LNCAP (cell line): ENCODE data around the gene KIAA1614.

Experiments
- TF ChIP-seq, protein P1 (sequence below): fragments of 450-650 bp; IDR thresholded peaks from 2 replicates; pipeline ENCODE4 v1.5.1; 2017; ENCODE audit warnings: mild to moderate bottlenecking

KIAA1614 gene

DNA sequence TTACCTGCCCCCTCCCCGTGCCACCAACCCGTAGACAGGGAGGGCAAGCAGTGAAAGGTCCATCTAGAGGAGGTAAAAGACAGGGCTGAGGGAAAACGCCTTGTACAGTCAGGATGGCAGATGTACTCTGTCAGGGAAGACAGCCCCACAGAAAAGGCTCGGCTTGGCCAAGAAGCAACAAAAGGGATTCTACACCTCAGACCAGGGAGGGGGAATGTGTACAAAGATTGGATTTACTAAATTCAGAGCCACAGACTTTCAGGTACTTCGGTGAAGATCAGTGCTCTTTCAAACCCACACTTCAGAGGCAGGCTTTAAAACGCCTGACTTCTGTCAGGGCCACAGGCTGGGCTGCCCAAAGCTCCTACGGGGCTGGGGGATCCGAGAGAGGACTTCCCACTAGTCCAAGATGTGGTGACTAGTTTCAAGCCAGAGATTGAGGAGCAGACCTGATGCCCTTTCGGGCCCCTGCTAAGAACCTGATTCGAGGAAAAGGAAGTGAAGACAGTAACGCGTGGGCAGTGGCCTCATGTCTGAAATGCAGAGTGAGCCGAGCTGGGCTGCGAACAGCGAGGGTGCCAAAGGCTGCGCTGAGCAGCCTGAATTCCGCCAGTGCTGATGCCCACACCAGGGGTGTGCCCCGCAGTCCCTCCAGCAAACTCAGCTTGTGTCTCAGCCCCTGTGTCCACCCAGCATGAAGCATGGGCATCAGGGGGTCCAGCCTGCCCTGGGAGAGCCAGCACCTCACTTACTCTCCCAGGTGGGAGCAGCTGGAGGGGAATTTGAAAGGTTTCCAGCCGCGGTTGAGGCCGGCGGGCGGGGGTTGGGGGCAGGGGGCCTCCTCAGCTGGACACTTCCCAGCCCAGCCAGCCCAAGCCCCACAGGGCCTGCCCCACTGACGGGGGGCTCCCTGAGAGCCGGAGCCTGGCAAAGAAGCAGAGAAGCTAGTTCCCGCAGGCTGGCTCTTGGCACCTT lies 36.2 kb downstream of the KIAA1614 start:
- TF ChIP-seq, protein P1, sequence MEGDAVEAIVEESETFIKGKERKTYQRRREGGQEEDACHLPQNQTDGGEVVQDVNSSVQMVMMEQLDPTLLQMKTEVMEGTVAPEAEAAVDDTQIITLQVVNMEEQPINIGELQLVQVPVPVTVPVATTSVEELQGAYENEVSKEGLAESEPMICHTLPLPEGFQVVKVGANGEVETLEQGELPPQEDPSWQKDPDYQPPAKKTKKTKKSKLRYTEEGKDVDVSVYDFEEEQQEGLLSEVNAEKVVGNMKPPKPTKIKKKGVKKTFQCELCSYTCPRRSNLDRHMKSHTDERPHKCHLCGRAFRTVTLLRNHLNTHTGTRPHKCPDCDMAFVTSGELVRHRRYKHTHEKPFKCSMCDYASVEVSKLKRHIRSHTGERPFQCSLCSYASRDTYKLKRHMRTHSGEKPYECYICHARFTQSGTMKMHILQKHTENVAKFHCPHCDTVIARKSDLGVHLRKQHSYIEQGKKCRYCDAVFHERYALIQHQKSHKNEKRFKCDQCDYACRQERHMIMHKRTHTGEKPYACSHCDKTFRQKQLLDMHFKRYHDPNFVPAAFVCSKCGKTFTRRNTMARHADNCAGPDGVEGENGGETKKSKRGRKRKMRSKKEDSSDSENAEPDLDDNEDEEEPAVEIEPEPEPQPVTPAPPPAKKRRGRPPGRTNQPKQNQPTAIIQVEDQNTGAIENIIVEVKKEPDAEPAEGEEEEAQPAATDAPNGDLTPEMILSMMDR: no peak

DNA sequence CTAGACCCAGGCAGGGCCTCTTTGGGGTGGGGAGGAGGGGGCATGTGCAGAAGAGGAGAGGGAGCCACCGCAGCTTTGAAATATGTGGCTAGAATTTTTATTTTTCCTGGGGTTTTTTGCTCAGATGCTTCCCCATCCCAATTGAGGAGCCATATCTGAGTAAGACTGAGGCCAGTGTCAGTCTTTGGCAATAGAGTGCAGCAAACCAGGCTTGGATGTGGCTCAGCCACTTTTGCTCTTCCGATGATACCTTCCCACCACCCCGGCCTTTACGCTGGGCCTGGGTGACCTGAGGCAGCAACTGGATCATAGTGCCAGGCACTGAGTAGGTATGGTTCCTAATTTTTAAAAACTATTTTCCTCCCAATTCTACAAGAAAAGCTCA lies 36.9 kb downstream of the KIAA1614 start:
- TF ChIP-seq, protein P1: no peak

DNA sequence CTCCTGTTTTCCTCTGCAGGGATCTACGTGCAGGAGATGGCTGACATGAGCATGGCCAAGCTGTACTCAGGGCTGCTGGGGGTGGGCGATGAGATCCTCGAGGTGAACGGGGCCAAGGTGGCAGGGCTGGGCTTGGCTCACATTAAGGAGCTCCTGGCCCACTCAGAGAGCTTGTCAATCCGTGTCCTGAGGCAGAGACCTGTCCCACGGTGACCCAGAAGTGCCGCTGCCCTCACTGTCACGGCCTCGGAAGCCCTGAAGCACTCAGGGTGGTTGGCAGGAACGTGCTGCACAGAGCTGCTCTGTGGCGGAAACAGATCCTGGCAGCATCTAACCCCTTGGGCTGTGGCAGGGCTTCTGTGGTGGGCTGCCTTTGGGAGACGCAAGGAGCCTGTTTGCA lies 37.6 kb downstream of the KIAA1614 start:
- TF ChIP-seq, protein P1: no peak

DNA sequence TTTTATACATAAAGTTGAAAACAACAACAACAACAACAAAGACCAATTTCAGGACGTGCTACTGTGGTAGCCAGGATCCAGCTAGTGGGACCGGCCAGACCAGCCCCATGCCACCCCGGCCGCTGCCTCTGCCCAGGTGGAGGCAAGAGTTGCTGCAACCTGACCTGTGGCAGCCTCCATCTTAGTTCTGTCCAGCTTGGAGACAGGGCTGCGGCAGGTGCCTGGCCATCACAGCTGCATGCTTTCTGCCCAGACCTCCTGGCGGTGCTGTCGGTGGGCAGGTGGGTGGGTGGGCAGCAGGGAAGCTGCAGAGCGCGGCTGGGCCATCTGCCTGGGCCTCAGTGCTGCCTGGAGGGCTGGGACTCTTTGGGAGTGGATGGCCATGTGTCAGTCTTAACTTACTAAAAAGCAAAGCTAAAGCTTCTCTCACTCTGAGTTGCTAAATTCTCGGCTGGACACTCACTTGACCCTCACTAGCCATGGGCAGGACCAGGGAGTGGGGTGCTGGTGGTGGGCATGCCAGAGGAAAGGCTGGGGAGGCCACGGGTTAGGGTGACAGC lies 38.6 kb downstream of the KIAA1614 start:
- TF ChIP-seq, protein P1: no peak

DNA sequence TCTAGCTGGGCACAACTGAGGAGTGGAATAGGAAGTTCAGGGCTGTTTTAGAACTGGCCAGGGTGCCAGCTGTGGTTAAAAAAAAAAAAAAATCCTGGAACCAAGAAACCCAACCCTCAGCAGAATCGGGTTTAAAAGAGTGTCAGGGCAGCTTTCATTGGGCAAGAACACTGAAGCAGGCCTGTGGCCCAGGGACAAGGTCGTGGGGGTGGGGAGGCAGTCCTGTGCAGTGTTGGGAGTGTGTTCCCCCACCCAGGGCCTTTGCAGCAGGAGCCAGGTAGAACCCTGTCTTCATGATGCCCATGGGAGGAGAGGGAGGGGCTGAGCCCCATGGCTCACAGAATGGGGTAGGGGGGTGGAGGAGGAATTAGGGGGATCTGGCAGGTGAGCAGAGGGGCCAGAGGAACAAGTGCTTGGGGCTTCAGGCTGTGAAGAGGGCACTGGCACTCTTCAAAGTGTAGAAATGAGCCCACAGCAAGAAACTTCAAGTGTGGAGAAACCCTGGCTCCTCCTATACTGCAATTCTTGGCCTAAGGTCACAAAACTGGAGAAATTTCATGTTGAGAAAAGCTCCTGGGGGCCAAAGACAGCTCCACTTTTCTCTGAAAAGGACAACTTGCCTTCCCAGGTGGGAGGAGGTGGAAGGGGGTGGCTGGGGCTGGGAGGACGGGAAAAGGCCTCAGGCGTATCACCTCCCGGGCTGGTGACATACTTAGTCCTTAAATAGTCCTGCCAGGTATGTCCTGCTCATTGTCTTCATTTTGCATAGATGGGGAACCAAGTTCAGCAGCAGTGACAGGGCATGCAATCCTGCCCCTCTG lies 39.3 kb downstream of the KIAA1614 start:
- TF ChIP-seq, protein P1: no peak

DNA sequence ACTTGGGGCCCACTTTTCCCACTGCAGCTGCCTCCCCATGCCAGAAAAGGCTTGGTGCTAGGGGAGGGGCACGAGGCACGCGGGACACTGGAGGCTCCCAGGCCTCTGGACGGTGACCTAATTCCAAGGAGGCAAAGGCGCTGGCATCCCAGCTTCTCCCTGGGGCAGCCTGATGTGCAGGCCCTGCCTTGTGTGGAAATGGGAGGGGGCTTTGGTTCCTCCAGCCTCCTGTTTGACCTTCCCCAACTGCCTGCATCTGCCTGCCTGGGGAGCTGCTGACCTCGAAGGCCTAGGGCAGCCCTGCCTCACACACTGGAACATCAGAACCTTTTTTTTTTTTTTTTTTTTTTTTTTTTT lies 39.9 kb downstream of the KIAA1614 start:
- TF ChIP-seq, protein P1: no peak

DNA sequence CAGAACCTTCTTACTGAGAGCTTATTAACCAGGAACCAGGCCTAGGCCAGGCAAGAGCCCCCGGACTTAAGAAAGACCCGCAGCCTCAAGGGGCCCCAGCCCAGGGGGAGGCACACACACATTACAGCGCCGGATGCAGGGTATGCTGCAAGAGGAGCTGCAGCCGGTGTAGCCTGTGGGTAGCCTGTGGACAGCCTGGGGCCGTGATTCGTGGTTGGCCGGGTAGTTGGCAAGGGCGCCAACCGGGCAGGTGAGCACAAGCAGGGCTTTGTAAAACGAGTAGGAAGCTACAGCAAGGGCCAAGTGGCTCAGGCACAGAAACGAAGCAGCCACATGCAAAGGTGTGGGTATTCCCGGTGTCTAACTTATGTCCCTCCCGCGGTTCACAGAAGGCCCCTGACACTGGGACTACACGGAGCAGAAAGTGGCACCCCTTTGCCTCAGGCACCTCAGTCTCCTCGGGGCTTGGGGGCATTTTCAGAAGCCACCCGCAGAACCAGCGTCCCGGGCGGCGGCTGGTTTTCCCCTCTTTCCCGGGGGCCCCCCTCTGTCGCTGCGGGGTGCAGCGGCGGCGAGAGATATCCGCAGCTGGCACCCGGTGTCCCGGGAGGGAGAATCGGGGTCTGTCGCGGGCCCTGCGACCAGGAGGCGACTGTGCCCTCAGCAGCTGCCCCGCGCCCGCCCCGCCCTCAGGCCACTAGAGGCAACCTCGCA lies 40.8 kb downstream of the KIAA1614 start:
- TF ChIP-seq, protein P1: no peak
